LoVo (cell line): Measurements from ENCODE around the gene CDH20.
A peak's percentile ranks its signal among the peaks of the same experiment; 100 is the strongest.

Experiments
- DNase-seq: peaks from one replicate; pipeline ENCODE4 v3.0.0-alpha.2; 2016; ENCODE audit warnings: low spot score

Gene CDH20

DNA sequence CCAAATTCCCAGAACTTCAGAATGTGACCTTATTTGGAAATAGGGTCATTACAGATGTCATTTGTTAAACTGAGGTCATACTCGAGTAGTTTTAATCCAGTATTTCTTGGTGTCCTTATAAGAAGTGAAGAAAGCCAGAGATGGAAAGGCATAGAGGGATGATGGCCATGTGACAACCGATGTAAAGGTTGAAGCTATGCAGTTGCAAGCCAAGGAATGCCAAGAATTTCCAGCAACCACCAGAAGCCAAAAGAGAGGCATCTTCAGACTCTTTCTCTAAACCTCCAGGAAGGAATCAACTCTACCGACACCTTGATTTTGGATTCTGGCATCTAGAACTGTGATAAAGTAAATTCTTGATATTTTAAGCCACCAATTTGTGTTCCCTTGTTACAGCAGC is 242.2 kb downstream of the CDH20 start:
- DNase-seq, result no peak

DNA sequence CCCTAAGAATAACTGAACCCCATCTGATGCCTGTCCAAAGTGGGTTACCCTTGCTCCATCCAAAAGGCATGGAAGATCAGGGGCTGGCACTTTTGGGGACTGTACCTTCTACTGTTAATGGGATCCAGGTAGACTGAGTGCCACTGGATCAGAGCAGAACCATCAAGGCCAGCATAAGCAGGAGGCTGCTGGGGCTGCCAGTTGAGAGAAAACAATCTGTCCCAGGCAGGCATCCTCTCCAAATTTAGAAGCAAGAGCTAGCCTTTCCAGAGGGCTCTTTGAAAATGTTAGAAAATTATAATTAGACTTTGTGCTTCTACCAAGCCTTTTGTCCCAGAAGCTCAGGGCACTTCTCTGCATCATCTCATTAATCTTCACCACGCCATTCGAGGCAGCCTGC is 245.6 kb downstream of the CDH20 start:
- DNase-seq, result no peak

DNA sequence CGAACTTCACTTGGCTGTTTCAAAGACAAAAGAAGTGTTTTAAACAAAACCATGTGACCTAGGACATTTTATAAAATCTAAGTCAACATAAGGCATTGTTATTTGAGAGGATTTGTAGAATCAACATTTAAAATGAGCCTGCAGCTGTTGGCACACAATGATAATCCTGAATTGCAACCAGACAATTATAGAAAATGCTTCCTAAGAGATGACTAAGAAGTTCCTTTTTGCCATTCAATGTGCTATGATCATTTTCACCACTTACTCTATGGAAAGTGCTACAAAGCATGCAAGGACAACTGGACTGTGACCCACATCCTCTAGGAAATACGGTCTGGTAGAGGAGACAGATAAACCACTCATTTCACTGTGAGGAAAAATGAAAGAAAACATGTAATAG is 246.4 kb downstream of the CDH20 start:
- DNase-seq, result no peak

DNA sequence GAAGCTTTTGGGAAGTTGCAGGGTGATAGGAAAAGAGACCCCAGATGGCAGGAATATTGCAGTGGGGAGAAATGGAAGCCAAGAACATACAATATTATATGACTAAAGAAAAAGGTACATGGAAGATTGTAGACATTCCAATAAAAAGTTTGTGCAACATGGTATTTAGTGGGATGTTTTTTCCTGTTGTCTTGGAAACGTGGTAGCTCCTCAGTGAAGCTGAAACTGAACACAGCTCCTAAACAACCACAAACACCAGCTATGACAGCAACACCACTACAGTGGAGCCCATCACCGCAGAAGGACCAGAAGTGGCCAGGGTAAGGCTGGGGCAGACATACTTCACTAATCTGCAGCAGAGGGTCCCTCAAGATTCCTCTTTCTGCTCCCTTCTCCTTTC is 246.8 kb downstream of the CDH20 start:
- DNase-seq, result no peak

DNA sequence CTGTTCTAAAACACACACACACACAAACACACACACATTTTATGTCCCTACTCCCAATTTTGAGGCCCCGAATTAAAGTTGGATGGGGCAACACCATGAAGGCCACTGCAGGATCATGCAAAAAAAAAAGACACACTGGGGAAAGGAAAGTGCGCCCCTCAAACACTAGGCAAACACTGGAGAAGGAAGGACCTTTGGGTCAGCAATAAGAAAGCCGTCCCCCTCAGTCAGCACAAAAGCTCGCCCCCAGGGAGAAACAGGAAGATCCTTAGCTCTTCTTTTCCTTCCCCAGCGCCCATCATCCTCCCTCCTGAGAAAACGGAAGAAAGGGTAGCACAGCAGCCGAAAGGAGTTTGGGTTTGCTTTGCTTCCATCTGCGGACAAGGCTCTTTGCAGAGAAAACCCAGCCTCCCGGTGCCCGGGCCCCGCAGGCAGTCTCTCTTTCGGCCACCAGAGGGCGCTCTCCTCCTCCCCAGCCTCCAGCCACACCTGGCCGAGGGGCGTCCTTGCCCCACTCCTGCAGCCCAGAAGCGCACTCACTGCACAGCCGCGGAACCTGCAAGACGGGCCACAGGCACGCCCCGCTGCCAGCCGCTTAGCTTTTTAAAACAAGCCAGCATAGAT is 248.5 kb downstream of the CDH20 start:
- DNase-seq, result peak; percentile 52

DNA sequence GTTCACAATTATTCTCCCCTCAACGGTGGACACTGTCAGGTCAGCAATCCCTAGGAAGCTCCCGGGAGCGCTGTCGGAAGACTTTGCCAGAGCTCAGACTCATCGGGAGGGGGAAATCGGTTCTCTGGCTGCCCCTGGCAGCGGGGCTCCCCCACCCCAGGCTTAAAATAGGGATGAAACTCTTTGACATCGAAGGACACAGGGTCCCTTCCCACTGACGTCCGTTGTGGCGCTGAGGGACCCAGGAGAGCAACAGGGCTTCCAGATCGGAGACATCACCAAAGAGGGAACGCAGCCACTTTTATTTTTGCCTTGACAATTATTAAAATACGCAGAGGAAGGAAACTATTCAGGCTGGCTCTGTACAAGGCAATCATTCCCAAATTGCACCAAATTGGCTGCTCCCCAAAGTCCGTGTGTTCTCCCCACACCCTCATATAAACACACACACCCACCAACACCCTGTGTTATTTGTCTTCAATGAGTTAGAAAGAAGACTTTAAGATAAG is 249.0 kb downstream of the CDH20 start:
- no peak for DNase-seq

DNA sequence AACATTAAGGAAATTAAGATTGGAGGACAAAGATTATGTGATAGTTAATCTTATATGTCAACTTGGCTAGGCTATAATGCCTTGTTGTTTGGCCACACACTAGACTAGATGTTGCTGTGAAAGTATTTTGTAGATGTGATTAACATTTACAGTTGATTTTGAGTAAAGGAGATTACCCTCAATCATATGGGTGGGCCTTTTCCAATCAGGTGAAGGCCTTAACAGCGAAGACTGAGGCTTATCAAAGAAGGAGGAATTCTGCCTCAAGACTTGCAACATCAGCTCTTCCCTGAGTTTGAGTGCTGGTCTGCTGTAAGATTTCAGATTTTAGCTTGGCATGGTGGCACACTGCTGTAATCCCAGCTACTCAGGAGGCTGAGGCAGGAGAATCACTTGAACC is 250.3 kb downstream of the CDH20 start:
- DNase-seq, result no peak

DNA sequence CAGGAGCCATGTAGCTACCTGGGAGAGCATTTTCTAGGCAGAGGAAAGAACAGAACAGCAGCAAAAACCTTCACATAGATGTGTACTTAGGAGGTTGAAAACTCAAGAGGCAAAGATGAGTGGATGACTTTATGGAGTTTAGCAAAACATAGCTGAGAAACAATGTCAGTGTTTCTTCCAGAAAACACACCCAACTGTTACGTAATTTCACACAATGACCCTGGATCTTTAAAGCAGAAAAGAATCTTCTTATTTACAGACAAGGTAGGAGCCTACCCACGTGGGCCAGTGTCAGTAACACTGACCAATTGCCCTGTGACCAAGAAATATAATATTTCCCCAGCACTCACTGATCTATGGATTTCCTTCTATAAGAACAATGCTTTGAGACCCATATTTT is 254.6 kb downstream of the CDH20 start:
- DNase-seq, result no peak

DNA sequence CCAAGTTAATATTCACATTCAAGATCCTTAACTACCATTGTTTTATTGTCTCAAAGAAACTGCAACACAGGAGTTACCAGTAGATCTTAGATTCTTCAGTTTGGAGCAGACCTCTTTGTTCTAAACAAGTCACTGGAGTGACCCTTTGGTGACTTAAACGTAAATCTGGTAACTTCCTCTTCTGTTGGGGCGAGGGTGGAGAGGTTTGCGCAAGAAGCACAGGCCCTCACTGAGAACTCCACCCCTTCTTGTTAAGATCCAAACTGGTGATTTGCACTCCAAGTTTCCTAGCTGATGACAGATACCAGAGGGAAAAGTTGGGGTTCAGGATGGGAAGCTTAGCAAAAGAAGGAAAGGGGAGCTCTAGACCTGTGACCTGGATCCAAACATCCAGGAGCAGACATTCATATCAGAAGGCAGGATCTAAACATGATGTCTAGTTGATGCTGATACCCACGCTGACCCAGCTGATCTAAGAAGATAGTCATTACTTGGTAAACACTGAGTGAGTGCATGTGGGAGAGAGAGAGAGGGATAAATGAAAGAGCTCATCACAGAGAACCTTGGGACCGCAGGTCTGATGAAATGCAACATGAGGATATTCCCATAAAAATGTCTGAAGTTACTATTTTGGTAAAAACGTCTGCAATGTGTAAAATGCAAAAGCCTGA is 256.0 kb downstream of the CDH20 start:
- no peak for DNase-seq

DNA sequence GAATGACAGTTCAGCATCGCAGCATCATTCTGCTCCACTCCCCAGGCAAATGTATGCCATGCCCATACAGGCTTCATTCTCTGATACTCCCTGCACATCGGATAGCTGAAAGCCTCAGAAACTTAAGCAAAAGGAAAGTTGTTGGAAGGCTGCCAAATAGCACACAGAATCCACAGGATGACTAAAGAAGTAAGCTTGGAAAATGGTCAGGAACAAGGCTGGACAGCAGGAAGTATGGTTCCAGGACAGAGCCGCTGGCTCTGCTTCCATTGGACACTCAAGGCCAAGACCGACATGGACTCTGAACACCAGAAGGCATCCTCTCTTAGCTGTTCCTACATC is 256.5 kb downstream of the CDH20 start:
- no peak for DNase-seq

DNA sequence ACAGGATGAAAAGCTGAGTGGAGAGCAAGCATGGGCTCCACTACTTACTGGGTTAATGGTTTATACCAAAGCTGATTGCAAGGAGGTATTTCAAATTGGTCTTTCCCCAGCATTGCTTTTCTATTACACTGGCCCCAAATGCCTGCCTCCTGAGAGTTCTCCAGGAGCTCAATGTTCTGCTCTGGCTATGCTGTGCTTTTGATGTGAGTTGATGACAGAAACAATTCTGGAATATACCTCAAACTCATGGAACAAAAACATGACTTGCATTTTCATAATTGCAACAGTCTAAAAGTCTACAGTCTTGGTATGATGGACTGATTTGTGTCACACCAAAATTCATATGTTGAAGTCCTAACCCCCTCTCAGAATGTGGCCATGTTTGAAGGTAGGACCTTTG is 258.0 kb downstream of the CDH20 start:
- DNase-seq, result no peak

DNA sequence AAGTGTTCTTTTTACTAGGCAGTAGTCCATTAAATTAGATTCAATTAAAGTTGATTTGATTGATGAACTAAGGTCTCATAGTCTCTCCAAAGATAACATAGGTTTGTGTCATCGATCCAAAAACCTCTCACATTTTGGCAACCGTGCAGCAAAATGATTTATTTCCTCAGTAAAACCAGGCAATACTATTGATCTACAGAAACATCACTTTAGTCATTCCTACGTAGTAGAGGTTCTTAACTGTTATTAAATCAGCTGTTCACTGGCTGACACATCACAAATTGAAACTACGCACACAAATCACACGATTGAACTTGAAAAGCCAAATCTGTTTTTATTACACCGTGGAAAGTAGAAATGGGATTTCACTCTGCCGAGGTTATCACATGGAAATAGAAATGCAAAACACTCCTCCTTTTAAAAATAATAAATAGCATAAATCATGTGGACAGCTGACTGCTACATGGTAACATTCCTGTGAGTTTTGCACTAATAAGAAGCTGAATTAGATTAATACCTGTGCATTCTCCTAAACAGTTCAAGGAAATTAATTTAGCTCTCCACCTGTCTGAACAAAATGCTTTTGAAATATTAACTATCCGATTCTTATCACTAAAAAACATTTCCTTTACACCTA is 262.5 kb downstream of the CDH20 start:
- DNase-seq, result no peak

DNA sequence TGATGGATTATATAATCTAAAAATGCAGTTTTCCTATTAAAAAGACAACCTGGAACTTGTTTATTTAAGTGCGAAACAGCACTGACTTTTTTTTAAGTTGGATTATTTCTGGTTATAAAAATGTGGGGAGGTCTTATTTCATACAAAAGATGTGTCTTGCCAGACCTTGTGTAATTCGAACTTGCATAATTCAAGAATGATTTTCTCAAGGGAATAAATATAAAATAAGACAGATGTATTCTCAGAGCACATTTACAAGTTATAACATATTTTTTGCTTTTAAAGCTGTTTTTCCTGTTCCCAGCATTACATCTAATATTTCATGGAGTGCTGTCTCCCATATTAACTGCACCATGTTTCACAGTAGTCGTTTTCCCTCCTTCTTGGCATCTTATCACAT is 263.1 kb downstream of the CDH20 start:
- DNase-seq, result no peak

DNA sequence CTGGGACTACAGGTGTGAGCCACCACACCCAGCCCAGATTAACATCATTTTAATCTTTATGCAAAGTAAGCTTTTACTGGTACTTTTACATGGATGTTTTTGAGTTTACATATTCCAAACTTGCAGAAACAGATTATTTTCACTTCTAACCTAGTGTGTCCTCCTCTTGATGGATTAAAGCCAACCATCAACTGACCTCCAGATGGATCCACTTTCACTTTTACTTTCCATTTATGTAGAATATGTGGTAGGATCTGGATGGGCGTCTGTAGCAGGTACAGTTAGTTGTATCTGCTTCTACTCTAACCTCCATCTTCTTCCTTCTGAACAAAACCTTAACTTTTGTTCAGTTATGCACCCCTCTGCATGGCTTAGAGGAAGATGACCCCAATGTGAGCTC is 264.1 kb downstream of the CDH20 start:
- DNase-seq, result no peak

DNA sequence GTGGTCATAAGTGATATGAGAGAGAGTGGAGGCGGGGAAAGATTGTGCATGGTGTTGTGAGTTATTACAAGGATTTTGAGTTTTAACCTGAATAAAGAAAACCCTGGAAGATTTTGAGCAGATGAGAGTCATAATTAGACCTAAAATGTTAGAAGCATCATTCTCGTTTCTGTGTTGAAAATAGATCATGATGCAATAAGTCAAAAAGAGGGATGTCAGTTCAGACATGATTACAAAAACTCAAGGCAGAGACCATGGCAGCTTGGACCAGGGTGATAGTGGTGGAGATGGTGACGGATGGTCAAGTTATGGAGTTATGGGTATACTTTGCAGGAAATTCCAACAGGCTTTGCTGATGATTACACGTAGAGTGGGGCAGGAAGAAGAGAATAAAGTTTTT is 267.2 kb downstream of the CDH20 start:
- DNase-seq, result no peak

DNA sequence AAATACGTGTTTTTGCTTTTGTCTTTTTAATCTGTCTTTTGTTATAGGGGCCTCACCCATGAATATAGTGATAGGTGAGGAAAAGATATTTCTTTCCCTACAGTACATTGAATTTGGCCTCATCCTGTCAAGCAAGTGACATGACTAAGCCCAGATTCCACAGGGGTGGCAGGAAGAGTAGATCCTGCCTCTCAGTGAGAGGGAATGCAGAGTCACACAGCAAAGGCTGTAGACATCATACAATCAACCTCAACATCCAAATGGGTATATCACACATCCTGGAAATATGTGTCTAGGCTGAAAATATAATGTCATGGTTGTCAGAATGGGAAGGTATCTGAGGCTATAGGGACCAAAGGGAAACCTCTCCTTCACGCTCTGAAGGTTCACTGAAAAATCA is 269.6 kb downstream of the CDH20 start:
- DNase-seq, result no peak
